GM23338 (cell line): ENCODE data around the gene FBXL17. TPM values are rescaled to one million over a fixed set of nuclear protein-coding genes. Genes with fewer than 3 reads are reported as not detected.

Source experiments
- ATAC-seq: fragments of 200-7000 bp; cut with Tn5 transposase; 3 replicates; pipeline ENCODE4 v1.9.1; 2020
- DNase-seq: peaks from one replicate; pipeline ENCODE4 v3.0.0-alpha.2; 2015; ENCODE audit warnings: low spot score
- H2AFZ ChIP-seq: fragments of 200-600 bp; sonication (generic); 2 replicates; pipeline ENCODE4 v1.8.0; 2016; ENCODE audit warnings: antibody characterized with exemption, mild to moderate bottlenecking, moderate library complexity
- H3F3A ChIP-seq: fragments of 200-600 bp; sonication (generic); replicated peaks from 2 replicates; pipeline ENCODE4 v1.8.0; 2017; ENCODE audit warnings: antibody characterized with exemption, mixed run types, low read depth
- H3K27ac ChIP-seq: fragments of 200-600 bp; sonication (generic); 2 replicates; pipeline ENCODE4 v1.6.1; 2016; ENCODE audit warnings: low read depth
- H3K27me3 ChIP-seq: fragments of 200-600 bp; sonication (generic); 2 replicates; pipeline ENCODE4 v1.8.0; 2016; ENCODE audit warnings: mild to moderate bottlenecking, mixed run types, moderate library complexity; ENCODE audit not compliant: insufficient read depth
- H3K36me3 ChIP-seq: fragments of 200-600 bp; sonication (generic); 2 replicates; pipeline ENCODE4 v1.8.0; 2016; ENCODE audit warnings: mild to moderate bottlenecking; ENCODE audit not compliant: insufficient read depth
- H3K4me1 ChIP-seq: fragments of 200-600 bp; sonication (generic); 2 replicates; pipeline ENCODE4 v1.8.0; 2016; ENCODE audit warnings: mild to moderate bottlenecking, moderate library complexity; ENCODE audit not compliant: insufficient read depth
- H3K4me2 ChIP-seq: fragments of 200-600 bp; sonication (generic); 2 replicates; pipeline ENCODE4 v1.7.1; 2017; ENCODE audit warnings: mixed run types
- H3K4me3 ChIP-seq: fragments of 200-600 bp; sonication (generic); 2 replicates; pipeline ENCODE4 v1.6.1; 2016; ENCODE audit warnings: mixed run types
- H3K79me2 ChIP-seq: fragments of 200-600 bp; sonication (generic); replicated peaks from 2 replicates; pipeline ENCODE4 v1.8.0; 2017; ENCODE audit warnings: mild to moderate bottlenecking; ENCODE audit not compliant: insufficient read depth
- H3K9me2 ChIP-seq: fragments of 200-600 bp; sonication (generic); 2 replicates; pipeline ENCODE4 v1.8.0; 2017; ENCODE audit not compliant: insufficient read depth
- H4K20me1 ChIP-seq: fragments of 200-600 bp; sonication (generic); replicated peaks from 2 replicates; pipeline ENCODE4 v1.8.0; 2017; ENCODE audit warnings: mild to moderate bottlenecking; ENCODE audit not compliant: insufficient read depth
- H3K27ac Mint-ChIP-seq: 2 replicates; pipeline ENCODE4 v1.8.0; 2020; ENCODE audit warnings: inconsistent platforms, mild to moderate bottlenecking, moderate library complexity, mixed read lengths
- H3K27me3 Mint-ChIP-seq: 3 replicates; pipeline ENCODE4 v1.8.0; 2022; ENCODE audit warnings: low read depth, mild to moderate bottlenecking, moderate library complexity, mixed read lengths, inconsistent platforms; ENCODE audit not compliant: insufficient read depth, poor library complexity
- H3K36me3 Mint-ChIP-seq: 3 replicates; pipeline ENCODE4 v1.8.0; 2021; ENCODE audit warnings: low read depth, mild to moderate bottlenecking, inconsistent platforms, moderate library complexity, mixed read lengths
- H3K4me1 Mint-ChIP-seq: 3 replicates; pipeline ENCODE4 v1.8.0; 2020; ENCODE audit warnings: mild to moderate bottlenecking, inconsistent platforms, mixed read lengths
- H3K4me3 Mint-ChIP-seq: 3 replicates; pipeline ENCODE4 v1.8.0; 2021; ENCODE audit warnings: moderate library complexity, mild to moderate bottlenecking, inconsistent platforms, mixed read lengths
- H3K9me3 Mint-ChIP-seq: 3 replicates; pipeline ENCODE4 v1.8.0; 2020; ENCODE audit warnings: moderate library complexity, mild to moderate bottlenecking, inconsistent platforms, mixed read lengths
- CREB1 ChIP-seq: fragments of 250-450 bp; sonication (Bioruptor Pico); IDR thresholded peaks from 2 replicates; pipeline ENCODE4 v1.5.0; 2020; ENCODE audit warnings: low read depth, mild to moderate bottlenecking, moderate library complexity
- EZH2 ChIP-seq: fragments of 200-600 bp; sonication (generic); IDR thresholded peaks from one replicate; pipeline ENCODE4 v1.8.0; 2017; ENCODE audit warnings: antibody characterized with exemption, mild to moderate bottlenecking, low read depth; ENCODE audit not compliant: unreplicated experiment
- JUNB ChIP-seq: IDR thresholded peaks from one replicate; pipeline ENCODE4 v1.6.1; 2016; ENCODE audit warnings: antibody characterized with exemption; ENCODE audit not compliant: unreplicated experiment
- POLR2AphosphoS5 ChIP-seq: IDR thresholded peaks from 2 replicates; pipeline ENCODE4 v1.6.1; 2016; ENCODE audit warnings: antibody characterized with exemption, low read depth
- ZNF462 ChIP-seq: fragments of 250-450 bp; sonication (Bioruptor Pico); IDR thresholded peaks from 2 replicates; pipeline ENCODE4 v1.5.0; 2020; ENCODE audit warnings: mild to moderate bottlenecking, moderate library complexity
- polyA plus RNA-seq: library from polyadenylated mRNA; unstranded; fragments of >200 nt; fragmentation: Nextera tagmentation; extraction: Ambion mirVana; gene quantifications from 2 replicates; pipeline ENCODE4 v1.2.1, GENCODE V29; 2016
- total RNA-seq: library from RNA; depleted of rRNA; stranded (reverse); fragments of >200 nt; shearing (Covaris generic); gene quantifications from 2 replicates; pipeline ENCODE4 v1.2.3, GENCODE V29; 2014
- TF ChIP-seq, protein P1 (sequence below): IDR thresholded peaks from 2 replicates; pipeline ENCODE4 v1.6.1; 2016; ENCODE audit warnings: antibody characterized with exemption

The FBXL17 gene
- total and polyA plus RNA-seq, 2 experiments from 2014 or later = 2.0 to 2.7 TPM

DNA sequence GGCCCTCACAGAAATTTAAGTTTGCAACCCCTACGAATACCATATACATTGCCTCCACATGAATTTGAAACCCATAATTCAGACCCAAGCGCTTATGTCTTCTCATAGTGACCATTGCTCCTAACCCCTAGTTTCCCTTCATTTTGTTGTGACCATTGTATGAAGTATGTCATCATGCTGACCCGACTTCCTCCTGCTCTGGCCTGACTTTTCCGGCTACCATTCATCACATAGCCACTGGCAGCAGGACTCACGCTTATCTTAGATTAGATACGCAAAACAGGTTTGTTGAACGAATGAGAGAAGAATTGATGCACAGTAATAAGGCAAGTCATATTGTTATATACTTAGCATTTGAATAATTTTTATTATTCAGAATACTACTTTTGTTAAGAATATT is 345.4 kb downstream of the FBXL17 start (continued):
- no peak for TF ChIP-seq ZNF462 (CRISPR knock-in tag)
- no peak for TF ChIP-seq JUNB

DNA sequence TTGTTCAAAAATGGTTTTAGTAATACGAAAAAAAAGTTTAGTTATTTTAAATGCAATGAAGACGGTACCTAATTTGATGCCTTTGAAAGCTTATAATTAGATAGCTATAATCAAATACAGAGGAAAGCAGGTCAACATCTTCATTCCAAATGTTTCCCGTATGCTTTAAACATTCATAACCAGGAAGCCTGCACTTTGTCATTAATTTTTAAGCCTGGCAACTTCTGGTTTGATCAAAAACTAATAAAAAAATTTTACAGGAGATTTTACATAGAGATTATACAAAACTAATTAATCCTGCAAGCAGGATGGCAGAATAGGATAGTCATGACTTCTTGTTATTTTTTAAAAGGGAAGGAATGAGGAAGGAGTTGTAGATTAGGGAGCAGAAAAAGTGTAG is 353.0 kb downstream of the FBXL17 start:
- Histone ChIP-seq H3K27ac (no peak overlapping the region), H4K20me1 (no peaks in the 10 kb centered on the region), H3K9me2 (no peaks in the 10 kb centered on the region), H3F3A (no peaks in the 10 kb centered on the region), H2AFZ (no peak overlapping the region), H3K79me2 (no peaks in the 10 kb centered on the region), H3K4me2 (no peak overlapping the region), H3K4me1 (no peaks in the 10 kb centered on the region), H3K27me3 (no peaks in the 10 kb centered on the region), H3K36me3 (no peaks in the 10 kb centered on the region), H3K4me3 (no peak overlapping the region)
- peaks cover 4% of the 10 kb centered on the region; the same call in 2 of the 3 replicates for H3K4me1 Mint-ChIP-seq
- H3K27me3 Mint-ChIP-seq = no peaks in the 10 kb centered on the region
- no peak overlapping the region for H3K27ac Mint-ChIP-seq
- TF ChIP-seq POLR2AphosphoS5 (no peak), CREB1 (CRISPR knock-in tag) (no peak), ZNF462 (CRISPR knock-in tag) (no peak), EZH2 (no peak)
- TF ChIP-seq, protein P1, sequence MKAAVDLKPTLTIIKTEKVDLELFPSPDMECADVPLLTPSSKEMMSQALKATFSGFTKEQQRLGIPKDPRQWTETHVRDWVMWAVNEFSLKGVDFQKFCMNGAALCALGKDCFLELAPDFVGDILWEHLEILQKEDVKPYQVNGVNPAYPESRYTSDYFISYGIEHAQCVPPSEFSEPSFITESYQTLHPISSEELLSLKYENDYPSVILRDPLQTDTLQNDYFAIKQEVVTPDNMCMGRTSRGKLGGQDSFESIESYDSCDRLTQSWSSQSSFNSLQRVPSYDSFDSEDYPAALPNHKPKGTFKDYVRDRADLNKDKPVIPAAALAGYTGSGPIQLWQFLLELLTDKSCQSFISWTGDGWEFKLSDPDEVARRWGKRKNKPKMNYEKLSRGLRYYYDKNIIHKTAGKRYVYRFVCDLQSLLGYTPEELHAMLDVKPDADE = no peak
- H3K4me3 Mint-ChIP-seq = no peak overlapping the region
- no peak for ATAC-seq
- H3K36me3 Mint-ChIP-seq = no peaks in the 10 kb centered on the region
- H3K9me3 Mint-ChIP-seq = no peaks in the 10 kb centered on the region
- DNase-seq = no peak
